ENCODE measurements around the gene TBC1D8. TPM values are rescaled to one million over a fixed set of nuclear protein-coding genes. Genes with fewer than 3 reads are reported as not detected.

The TBC1D8 gene
- total RNA-seq, 1 donor from 2014 or later: 3.9 TPM

GRCh38 chr2:101149241-101150192, 1.7 kb downstream of the TBC1D8 start:
- H3K27ac Mint-ChIP-seq: no peak overlapping the region
- peaks cover 11% of the 10 kb centered on the region for H3K4me1 ChIP-seq

GRCh38 chr2:101148777-101149176, 2.4 kb downstream of the TBC1D8 start:
- Mint-ChIP-seq H3K4me1 (peaks cover 26% of the 10 kb centered on the region), H3K27ac (no peak overlapping the region), H3K4me3 (peak overlapping the region; percentile 14), H3K9me3 (no peaks in the 10 kb centered on the region), H3K27me3 (ENCODE audit: insufficient read depth, low read depth) (peaks cover 19% of the 10 kb centered on the region), H3K36me3 (no peaks in the 10 kb centered on the region)
- no peak overlapping the region for H3K9ac ChIP-seq
- no peaks in the 10 kb centered on the region for H3K36me3 ChIP-seq
- H3F3A ChIP-seq (ENCODE audit: low read depth): peaks cover 27% of the 10 kb centered on the region
- peaks cover 25% of the 10 kb centered on the region for H4K20me1 ChIP-seq (ENCODE audit: low read depth)
- H2AFZ ChIP-seq (replicated peaks): no peak overlapping the region
- H3K27ac ChIP-seq: no peak overlapping the region
- peaks cover 11% of the 10 kb centered on the region for H3K4me1 ChIP-seq
- no peak for DNase-seq (ENCODE audit: low spot score)
- H3K27me3 ChIP-seq: peaks cover 56% of the 10 kb centered on the region
- H3K79me2 ChIP-seq (ENCODE audit: low read depth): no peaks in the 10 kb centered on the region
- H3K4me3 ChIP-seq: no peak overlapping the region
- no peak for TF ChIP-seq EZH2 (IDR thresholded peaks at IDR 0.05)
- TF ChIP-seq CTCF (IDR thresholded peaks at IDR 0.05): no peak
- TF ChIP-seq EZH2phosphoT487 (IDR thresholded peaks at IDR 0.05): no peak
- H3K9me3 ChIP-seq (ENCODE audit: low read depth): no peaks in the 10 kb centered on the region
- no peak overlapping the region for H3K4me2 ChIP-seq

More at GRCh38 chr2:101149241-101150192, 1.7 kb downstream of the TBC1D8 start:
- peaks cover 29% of the 10 kb centered on the region for H3K4me1 Mint-ChIP-seq
- H3K4me3 Mint-ChIP-seq: peak overlapping the region; percentile 84
- no peaks in the 10 kb centered on the region for H3K36me3 ChIP-seq
- H4K20me1 ChIP-seq (ENCODE audit: low read depth): peaks cover 25% of the 10 kb centered on the region
- no peak overlapping the region for H3K9ac ChIP-seq
- H3K27me3 Mint-ChIP-seq (ENCODE audit: insufficient read depth, low read depth): peaks cover 21% of the 10 kb centered on the region
- H3K36me3 Mint-ChIP-seq: no peaks in the 10 kb centered on the region
- peaks cover 63% of the 10 kb centered on the region for H3K27me3 ChIP-seq
- H3K9me3 Mint-ChIP-seq: no peaks in the 10 kb centered on the region
- H3K4me2 ChIP-seq: peak overlapping the region; percentile 91
- no peaks in the 10 kb centered on the region for H3K79me2 ChIP-seq (ENCODE audit: low read depth)
- no peak overlapping the region for H2AFZ ChIP-seq (replicated peaks)
- no peak for TF ChIP-seq CTCF (IDR thresholded peaks at IDR 0.05)
- TF ChIP-seq EZH2phosphoT487 (IDR thresholded peaks at IDR 0.05): no peak
- TF ChIP-seq EZH2 (IDR thresholded peaks at IDR 0.05): no peak
- H3K9me3 ChIP-seq (ENCODE audit: low read depth): no peaks in the 10 kb centered on the region
- H3K27ac ChIP-seq: no peak overlapping the region
- DNase-seq (ENCODE audit: low spot score): no peak
- peak overlapping the region; percentile 53 for H3K4me3 ChIP-seq
- H3F3A ChIP-seq (ENCODE audit: low read depth): peaks cover 27% of the 10 kb centered on the region

- Mint-ChIP-seq H3K4me1 (peaks cover 20% of the 10 kb centered on the region), H3K4me3 (no peak overlapping the region), H3K27ac (no peak overlapping the region), H3K27me3 (ENCODE audit: insufficient read depth, low read depth) (peaks cover 15% of the 10 kb centered on the region), H3K9me3 (no peaks in the 10 kb centered on the region), H3K36me3 (no peaks in the 10 kb centered on the region)
- Histone ChIP-seq H3F3A (ENCODE audit: low read depth) (peaks cover 23% of the 10 kb centered on the region), H3K4me3 (no peak overlapping the region), H3K4me1 (peaks cover 11% of the 10 kb centered on the region), H3K4me2 (no peak overlapping the region), H3K36me3 (no peaks in the 10 kb centered on the region), H3K27me3 (peaks cover 47% of the 10 kb centered on the region), H2AFZ (replicated peaks) (no peak overlapping the region), H3K79me2 (ENCODE audit: low read depth) (no peaks in the 10 kb centered on the region), H3K9ac (no peak overlapping the region), H3K9me3 (ENCODE audit: low read depth) (no peaks in the 10 kb centered on the region), H4K20me1 (ENCODE audit: low read depth) (peaks cover 25% of the 10 kb centered on the region), H3K27ac (no peak overlapping the region)
- no peak for TF ChIP-seq EZH2 (IDR thresholded peaks at IDR 0.05)
- TF ChIP-seq EZH2phosphoT487 (IDR thresholded peaks at IDR 0.05): no peak
- TF ChIP-seq CTCF (IDR thresholded peaks at IDR 0.05): no peak
- DNase-seq (ENCODE audit: low spot score): no peak
These were observed 3.2 kb downstream of the TBC1D8 start for GRCh38 chr2:101147971-101148370.

All from neural progenitor cell (in vitro differentiated cells).